HG02852 (cell line): Measurements from ENCODE around the gene ALKBH3.

Source experiments
- ATAC-seq: cut with Tn5 transposase; IDR thresholded peaks from one replicate; pipeline ENCODE4 v1.9.1; 2021; ENCODE audit warnings: mild to moderate bottlenecking, moderate library complexity; ENCODE audit not compliant: unreplicated experiment

Gene ALKBH3

DNA sequence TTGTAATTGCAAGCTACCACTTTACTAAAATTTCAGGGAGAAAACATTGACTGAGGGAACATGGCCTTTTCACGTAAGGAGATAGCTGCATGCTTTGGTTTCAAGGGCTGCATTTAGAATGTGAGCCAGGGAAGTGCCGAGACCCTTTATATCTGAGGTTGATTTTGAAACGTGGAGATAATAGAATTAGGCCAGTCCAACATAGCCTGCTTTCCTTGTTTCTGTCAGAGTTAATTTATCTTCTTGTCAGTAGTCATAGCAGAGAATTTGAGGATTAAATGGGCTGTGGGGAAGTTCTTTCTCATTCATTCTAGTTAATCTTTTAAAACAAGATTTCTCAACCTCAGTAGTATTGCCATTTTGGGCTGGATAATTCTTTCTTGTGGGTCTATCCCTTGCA, 12.2 kb downstream of the ALKBH3 start:
- no peak for ATAC-seq

DNA sequence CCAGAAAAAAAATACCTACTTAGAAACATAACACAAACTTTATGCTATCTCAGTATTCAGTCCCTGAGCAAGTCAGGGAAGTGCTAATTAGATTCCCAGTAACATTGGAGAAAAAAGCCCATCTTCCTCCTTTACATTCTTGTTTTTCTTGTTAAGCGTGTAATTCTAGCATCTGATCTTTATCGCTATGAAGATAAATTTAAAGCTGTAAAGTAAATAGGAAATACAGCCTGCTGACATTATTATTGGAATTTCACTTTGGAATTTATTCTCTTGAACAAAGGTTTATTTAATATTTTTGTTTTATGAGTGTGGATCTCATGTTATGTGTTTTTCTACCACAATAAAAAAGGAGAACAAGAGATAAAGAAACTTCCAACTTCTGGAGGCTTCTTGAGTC, 13.9 kb downstream of the ALKBH3 start:
- no peak for ATAC-seq

DNA sequence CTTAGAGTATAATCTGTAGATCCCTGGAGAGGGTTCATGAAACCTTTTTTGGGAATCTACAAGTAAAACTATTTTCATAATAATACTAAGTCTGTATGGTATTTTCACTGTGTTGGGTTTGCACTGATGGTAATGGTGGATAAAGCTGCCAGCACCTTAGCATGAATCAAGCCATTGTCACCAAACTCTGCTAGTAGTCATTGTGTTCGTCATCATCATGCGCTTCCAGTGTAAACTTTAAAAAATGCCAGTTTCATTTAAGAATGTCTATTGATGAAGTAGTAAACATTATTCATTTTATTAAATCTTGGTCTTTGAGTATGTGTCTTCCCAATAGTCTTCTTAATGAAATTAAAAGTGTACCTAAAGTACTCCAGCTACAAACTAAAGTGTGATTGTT, 15.0 kb downstream of the ALKBH3 start:
- ATAC-seq = no peak

DNA sequence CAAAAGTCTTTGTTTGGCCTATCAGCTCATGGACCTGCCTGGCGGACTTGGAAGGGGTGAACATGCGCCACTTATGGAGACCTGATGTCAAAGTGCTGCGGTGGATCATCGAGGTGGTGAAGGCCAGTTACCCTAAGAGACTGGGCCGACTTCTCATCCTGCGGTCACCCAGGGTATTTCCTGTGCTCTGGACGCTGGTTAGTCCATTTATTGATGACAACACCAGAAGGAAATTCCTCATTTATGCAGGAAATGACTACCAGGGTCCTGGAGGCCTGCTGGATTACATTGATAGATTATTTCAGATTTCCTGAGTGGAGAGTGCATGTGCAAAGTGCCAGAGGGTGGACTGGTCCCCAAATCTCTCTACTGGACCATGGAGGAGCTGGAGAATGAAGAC, 17.9 kb downstream of the ALKBH3 start:
- ATAC-seq = no peak

DNA sequence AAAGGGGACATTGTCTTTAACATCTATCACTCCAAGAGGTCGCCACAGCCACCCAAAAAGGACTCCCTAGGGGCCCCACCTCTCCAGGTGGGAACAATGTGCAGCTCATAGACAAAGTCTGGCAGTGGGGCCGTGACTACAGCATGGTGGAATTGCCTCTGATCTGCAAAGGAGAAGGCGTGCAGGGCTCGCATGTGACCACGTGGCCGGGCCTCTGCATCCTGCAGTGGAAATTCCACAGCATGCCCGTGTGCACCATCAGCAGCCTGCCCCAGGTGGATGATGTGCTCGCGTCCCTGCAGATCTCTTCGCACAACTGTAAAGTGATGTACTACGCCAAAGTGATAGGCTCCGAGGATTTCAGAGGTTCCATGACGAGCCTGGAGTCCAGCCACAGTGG, 18.5 kb downstream of the ALKBH3 start:
- ATAC-seq = no peak

DNA sequence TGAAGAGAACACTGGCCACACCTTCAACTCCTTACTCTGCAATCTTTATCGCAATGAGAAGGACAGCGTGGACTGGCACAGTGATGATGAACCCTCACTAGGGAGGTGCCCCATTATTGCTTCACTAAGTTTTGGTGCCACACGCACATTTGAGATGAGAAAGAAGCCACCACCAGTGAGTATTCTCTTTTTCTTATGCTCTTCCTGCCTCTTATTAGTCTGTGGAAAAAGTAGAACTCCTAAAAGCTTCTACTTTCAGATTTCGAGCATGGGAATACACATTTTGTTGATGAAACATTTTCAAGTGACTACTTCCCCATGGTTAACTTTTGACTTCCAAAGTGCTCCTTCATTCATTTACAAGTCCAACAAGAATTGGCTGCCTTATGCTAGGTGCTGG, 20.9 kb downstream of the ALKBH3 start:
- no peak for ATAC-seq

DNA sequence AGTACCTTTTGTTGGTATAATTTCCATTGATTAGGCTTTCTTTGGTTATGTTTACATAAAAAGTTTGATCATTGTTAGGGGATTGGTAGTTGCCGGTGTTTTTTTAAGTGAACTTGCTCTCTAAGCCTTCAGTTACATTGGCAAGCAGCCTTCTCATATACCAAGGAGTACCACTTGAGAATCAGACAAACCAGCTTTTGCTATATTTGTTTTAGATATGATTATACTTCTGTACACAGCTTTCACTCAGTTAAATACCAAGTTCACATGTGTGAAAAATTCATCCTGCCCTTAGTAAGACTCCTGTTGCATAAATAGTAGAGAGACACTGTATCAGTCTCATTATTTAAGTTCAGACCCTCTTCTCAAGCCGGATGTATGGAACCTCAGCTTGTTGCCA, 22.4 kb downstream of the ALKBH3 start:
- ATAC-seq = no peak

DNA sequence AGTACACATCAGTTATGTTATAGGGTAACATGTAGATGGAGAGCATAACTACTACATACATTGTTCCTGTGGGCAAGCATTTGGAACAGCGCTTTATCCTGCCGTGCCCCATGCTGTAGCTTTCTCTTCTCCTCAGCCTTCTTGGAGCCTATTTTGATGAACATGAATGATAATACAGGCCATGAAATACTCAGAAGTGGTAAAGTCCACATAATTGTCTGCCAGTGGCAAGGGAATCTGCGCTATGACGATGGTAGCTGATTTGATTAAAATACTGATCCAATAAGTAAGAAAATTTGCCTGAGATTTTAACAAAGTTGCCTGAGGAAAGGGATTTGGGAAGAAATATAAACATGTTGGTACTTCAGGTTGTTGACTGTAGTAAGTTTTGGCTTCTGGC, 23.3 kb downstream of the ALKBH3 start:
- no peak for ATAC-seq

DNA sequence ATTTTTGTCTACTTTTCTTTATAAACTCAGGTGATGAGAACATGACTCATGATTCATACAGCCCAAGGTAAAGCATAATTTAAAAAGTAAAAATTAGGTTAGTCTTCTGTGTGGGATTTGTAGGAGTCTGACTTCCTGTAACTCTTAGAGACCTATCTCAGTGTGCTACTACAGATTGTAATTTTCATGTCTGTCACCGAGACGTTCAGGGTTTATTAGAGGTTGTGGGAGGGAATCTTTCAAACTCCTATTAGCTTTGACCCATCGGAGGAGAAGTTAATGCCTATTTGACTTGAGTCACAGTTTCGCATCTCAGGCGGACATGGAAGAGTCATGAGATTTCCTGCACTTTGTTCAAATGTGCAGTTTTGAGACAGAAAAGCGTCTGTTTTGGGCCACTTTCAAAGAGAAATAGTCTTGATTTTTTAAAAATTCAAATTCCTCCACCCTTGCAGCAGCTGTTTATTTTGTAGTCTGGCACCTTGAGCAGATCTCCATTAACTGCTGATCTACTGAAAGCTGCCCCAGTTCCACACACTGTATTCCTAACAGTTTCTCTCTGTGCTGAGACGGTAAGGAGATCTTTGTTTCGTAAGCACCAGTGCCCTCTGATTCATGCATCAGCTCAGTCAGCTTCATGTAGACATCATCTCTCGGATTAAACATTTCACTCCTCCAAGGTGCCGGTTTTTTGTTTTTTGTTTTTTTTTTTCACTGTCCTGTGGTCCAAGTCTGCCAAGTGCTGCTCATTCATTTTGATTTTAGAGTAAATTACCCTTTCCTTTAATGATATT, 24.3 kb downstream of the ALKBH3 start:
- no peak for ATAC-seq

DNA sequence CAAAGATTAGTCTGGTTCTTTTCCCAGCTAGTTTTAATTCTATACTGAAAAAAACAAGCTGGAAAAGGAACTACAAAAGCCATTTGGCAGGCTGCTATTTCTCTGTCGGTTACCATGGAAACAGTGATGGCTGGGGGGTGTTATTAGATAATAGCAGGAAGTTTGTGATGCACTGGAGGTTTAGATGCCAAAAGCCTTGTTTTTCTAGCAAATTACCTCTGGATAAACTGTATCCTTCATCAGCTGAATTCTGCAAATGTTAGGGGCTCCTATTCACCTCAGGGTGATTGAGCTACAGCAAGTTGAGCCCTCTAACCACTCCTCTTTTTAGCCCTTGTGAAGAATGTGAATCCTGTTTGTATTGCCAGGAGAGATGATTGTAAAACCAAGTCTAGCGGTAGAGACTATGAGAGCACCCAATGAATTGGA, 25.2 kb downstream of the ALKBH3 start:
- no peak for ATAC-seq

DNA sequence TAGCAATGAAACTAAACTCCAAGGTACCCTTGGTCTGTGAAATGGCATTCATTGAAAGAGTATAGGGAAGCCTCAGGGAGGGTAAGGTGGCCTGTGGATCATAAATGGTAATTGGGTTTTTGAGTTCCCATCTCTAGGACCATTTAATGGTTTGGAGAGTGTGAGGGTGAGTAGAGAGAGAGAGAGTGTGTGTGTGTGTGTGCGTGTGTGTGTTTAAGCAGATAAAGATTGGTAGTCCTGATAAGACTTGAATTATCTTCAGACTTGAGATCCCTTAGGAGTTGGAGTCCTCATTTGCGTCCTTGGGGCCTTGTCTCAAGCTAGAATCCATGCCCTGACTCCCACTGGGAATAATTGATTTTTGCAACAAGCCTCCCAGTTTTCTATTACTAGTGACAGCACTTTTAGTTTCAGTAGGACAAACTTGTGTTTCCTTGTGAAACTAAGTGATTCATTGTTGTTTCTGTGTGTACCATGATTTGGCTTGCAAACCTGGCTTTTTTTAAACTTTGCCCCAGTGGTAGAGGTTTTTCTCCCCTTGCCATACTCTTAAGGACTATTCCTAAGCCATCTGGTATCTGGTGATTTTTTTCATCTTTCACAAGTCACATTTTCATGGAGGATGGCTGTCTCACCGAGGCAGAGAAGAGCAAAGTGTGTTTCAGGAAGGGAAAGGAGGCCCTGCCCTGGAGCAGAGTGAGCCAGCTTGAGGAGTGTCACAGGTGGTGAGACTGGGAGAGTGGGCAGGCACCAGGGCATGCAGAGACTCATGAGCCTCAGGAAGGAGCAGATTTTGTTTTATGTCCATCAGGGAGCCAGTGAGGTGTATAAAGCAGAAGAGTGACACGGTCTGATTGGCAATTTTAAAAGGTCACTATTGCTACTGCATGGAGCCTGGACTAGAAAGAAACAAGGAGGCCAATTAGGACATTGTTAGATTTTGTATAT, 26.7 kb downstream of the ALKBH3 start:
- no peak for ATAC-seq

DNA sequence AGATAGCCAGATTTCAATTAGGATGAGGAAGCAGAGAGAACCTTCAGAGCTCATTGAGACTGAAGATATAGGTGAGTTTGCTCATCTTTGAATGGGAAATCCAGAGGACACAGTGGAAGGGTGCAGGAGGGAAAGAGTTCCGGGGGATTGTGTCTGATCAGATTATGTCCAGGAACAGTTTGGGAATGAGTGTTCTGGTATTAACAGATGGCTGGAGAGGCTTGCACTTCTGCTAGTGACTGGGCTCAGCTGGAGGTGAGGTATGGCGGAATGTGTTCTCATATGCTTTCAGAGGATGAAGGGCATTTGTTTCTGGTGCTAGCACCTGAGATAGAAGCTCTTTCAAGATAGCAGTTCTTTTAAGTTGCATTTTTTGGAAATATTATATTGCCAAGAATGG, 27.6 kb downstream of the ALKBH3 start:
- no peak for ATAC-seq

DNA sequence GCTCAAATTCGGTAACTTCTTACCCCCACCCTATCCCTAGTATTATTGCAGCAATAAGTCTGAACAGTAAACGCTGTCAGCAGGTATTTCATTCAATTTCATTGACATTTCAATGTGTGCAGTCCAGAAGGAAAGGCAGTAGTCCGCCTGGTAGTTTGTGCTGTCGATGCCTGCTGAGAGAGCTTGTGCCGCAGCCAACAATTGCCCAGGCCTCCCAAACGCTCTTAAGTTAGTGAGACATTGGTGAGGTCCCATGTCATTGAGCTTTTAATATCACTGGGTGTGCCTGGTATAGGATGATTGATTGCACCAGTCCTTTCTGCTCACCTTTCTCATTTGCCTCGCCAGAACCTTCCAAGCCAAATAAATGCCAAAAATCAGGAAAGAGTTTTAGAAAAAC, 28.1 kb downstream of the ALKBH3 start:
- no peak for ATAC-seq

DNA sequence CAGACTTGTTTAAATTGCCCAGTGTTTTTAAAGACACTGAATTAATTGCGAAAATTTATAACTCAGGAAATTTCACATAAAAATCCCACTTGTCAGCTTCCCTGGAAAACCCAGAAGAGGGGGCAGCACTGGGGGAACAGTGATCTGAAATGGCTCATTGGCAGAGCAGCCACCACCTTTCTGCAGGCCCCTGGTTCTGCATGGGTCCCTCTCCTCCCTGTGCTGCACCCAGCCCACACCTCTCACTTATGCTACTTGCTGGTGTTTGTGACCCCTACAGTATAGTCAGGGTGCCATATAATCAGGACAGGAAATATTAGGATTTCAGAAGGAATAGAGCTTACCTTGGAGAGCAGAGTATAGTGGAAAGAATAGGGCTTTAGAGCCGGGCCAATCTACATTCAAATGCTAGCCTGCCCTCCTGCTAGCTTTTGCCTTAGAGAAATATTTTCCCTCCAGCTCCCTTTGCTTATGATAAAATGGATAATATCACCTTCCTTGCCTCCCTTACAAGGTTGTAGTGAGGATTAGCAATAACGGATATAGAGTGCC, 33.3 kb downstream of the ALKBH3 start:
- ATAC-seq = no peak

DNA sequence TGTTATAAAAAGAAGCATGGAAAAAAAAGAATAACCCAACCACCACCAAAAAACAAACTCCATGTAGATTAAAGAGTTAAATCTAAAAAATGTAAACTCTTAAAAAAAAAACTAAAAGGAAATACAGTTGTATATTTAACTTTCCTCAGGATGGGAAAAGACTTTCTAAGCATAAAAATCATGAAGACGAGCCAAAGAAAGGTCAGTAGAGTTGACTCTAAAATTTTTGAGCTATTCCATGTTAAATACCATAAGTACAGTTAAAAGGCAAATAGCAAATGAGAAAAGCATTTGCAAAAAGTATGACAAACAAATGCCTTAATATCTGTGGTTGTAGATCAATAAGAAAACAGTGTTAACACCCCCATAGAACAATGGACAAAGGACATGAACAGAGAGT, 33.8 kb downstream of the ALKBH3 start:
- ATAC-seq = no peak

DNA sequence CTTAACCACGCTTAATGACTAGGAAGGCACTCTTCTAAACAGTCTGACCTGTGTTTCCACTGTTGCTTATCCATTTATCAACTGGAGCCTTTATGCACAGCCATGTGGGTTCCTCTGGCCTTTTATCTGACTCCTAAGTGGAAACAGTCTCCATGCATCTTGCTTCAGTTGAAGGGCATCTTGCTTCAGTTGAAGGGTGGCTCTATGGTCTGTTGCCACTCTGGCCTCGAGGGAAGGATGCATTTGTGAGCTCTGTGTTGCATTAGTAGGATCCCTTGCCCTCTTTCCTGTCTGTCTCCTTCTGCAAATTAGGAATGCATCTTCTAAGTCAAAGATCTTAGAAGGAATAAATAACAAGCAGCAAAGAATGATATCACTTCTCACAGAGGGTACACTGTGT, 36.0 kb downstream of the ALKBH3 start:
- ATAC-seq = no peak

DNA sequence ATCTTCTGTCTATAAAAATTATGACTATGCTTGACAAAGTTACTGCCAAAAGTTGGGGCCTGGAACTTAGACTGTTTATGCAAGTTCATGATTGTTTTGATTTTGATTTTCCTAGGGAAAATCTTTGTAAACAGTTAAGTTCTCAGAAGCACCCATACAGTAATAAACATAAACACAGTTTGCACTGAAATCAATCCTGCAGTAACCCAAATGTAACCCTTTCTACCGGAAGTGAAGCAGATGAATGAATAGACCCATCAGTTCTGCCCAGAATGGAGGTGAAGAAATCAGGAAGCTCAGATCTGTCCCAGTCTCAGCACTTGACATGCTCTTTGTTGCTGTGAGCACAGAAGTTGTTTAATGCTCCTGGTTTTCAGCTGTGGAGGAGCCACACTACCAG, 37.2 kb downstream of the ALKBH3 start:
- no peak for ATAC-seq

DNA sequence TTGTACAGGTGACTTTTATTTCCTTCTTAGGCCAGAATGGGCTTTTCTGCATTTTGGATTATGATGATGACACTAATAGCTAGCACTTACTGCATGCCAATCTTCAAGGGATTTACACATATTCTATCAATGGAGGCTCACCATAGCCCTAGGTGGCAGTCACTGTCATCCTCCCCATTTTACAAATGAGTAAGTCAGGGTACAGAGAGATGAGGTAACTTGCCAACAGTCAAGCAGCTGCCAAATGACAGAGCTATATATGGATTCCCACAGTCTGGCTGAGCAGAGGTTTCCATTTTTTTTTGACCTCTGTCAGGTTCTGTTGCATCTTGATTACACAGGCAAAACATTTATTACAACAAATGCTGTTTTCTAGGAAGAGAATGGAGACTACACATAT, 38.0 kb downstream of the ALKBH3 start:
- no peak for ATAC-seq

DNA sequence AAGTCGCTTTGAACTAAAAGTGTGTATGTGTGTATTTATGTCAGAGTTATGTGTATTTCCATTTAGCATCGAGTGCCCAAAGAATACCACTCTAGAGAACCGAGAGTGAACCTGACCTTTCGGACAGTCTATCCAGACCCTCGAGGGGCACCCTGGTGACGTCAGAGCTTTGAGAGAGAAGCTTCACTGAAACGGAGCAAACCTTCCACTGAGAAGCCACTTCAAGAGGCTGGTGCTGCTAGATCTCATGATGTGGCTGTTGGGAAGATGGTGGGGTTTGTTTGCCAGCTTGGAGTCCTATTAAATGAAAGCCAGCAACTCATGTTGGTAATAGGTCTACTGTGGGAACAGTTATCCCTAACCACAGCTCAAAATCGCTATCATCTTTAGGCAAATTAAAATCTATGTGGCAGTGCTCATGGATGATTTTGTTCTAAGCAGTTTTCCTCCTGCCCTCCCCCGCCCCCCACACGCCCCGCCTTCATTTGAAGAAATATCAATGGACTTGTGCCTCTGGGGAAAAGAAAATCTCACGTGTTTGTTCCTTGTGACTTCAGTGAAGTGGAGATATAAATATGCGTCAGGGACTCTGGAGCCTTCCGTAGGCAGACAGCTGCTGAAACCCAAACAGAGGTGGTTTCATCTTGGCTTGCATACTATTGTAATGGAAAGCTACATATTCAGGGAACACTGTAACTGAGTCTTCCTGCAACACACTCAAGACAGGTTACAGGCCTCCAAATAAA, 39.4 kb downstream of the ALKBH3 start:
- no peak for ATAC-seq

DNA sequence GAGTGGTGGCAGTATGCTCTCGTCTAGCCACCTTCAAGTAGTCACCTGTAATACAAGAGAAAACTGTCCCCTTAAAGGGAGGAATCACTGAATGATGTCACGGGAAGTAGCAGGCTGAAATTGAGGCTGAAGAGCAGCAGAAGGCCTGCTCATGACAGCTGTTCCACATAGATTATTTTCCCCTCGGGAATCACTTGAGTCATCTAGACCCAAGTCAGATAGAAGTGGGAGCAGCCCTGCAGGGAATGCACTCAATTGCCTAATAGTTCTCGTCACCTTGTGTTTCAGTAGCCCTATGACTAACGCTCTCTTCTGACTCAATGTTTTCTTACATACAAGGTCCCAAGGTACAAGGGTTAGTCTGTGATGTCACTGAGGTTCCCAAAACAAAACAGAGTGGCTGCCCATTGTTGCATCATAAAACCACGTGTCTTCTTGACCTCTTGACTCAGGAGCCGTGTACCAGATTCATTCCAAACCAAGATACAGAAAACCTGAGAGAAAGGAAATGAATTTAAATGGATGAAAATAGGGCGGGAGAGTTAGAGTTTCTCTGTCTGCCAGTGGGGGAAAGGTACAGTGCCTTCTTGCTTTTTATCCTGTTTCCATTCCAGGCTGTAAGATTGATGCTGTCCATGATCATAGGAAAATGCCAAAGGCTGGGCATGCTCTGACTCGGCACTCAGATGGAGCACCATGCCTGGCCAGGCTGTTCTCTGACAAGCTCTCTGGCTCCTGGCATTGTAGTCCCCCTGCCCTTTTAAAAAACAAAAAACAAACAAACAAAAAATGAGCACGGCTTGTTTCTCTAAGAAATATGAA, 40.2 kb downstream of the ALKBH3 start:
- peak; percentile 61 for ATAC-seq
